Measurements from ENCODE around the gene TMEM117.

DNA sequence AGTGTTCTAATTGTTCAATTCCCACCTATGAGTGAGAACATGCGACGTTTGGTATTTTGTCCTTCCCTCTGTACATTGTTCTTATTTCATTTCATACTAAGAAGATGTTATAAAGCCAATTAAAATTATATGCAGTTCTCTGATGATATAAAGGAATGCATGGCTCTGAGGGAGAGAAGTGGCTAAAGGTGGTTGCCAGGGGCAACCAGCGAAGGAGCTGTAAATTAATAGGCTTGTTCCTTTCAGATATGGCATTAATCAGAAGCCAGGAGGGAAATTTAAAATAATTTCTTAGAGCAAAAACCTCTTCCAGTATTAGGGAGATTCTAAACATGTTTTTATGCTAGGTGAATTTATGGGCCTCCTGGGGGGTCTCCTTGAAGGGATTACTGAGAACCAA, 227.8 kb downstream of the TMEM117 start:
- TF ChIP-seq CTCF (conservative IDR thresholded peaks at IDR 0.05 in 1 of 2, IDR thresholded peaks at IDR 0.05 in 1 of 2; ENCODE audit: extremely low read depth in 1 of 2, insufficient read depth in 1 of 2, low read depth in 1 of 2, low read length in 2 of 2), result no peak
- no peak for TF ChIP-seq EZH2 (IDR thresholded peaks at IDR 0.05; ENCODE audit: borderline replicate concordance, low read length)

All from mammary epithelial cell (primary cell).